Panc1 (cell line): Measurements from ENCODE around the gene CNEP1R1. TPM values are rescaled to one million over a fixed set of nuclear protein-coding genes. Genes with fewer than 3 reads are reported as not detected.

ENCODE experiments used
- ATAC-seq: fragments of 200-7000 bp; cut with Tn5 transposase; 2 replicates; pipeline ENCODE4 v1.9.1; 2020; ENCODE audit warnings: mild to moderate bottlenecking, moderate library complexity
- BruUV-seq: library from RNA; stranded (reverse); fragments of 400-500 nt; replicated peaks from 2 replicates; lab custom pipeline; 2021; lab: Mats Ljungman, UMichigan
- CTCF ChIA-PET: fragments of 300-600 bp; sonication (Branson Sonifier 250); formaldehyde crosslinking; loops from one replicate; lab custom pipeline; 2022; ENCODE audit warnings: antibody characterized with exemption; lab: Charles Lee
- POLR2A ChIA-PET: fragments of 300-600 bp; sonication (Branson Sonifier 250); formaldehyde crosslinking; loops from one replicate; lab custom pipeline; 2022; ENCODE audit warnings: antibody characterized with exemption; lab: Charles Lee
- DNase-seq: peaks from one replicate; pipeline ENCODE4 v3.0.0-alpha.2; 2010; ENCODE audit warnings: low read depth, low spot score
- H3K27ac ChIP-seq: 2 replicates; pipeline ENCODE4 v1.5.1; 2011; ENCODE audit warnings: mild to moderate bottlenecking, low read length, inconsistent platforms
- H3K27me3 ChIP-seq: fragments of 200-500 bp; sonication (Bioruptor generic); 2 replicates; pipeline ENCODE4 v1.6.0; 2014; ENCODE audit warnings: low read length, inconsistent platforms; ENCODE audit not compliant: control insufficient read depth, insufficient read depth
- H3K36me3 ChIP-seq: fragments of 200-500 bp; sonication (Bioruptor generic); 2 replicates; pipeline ENCODE4 v1.5.1; 2014; ENCODE audit warnings: inconsistent platforms, mild to moderate bottlenecking, low read length, moderate library complexity; ENCODE audit not compliant: control insufficient read depth, insufficient read depth
- H3K4me1 ChIP-seq: 2 replicates; pipeline ENCODE4 v1.5.1; 2011; ENCODE audit warnings: inconsistent platforms, mild to moderate bottlenecking, low read length, moderate library complexity; ENCODE audit not compliant: control insufficient read depth, insufficient read depth
- H3K4me3 ChIP-seq, 2 experiments: 2 replicates each; pipeline ENCODE4 v1.5.1; 2011 to 2012; ENCODE audit warnings: low read depth in 2 of 2, low read length in 2 of 2, mild to moderate bottlenecking in 2 of 2, inconsistent platforms in 1 of 2, moderate library complexity in 1 of 2
- H3K9me3 ChIP-seq: fragments of 200-500 bp; sonication (Bioruptor generic); 2 replicates; pipeline ENCODE4 v1.5.1; 2014; ENCODE audit warnings: low read depth, mild to moderate bottlenecking, inconsistent platforms, low read length, moderate library complexity; ENCODE audit not compliant: control insufficient read depth, insufficient read depth
- POLR2AphosphoS5 ChIP-seq: IDR thresholded peaks from 2 replicates; pipeline ENCODE4 v1.6.1; 2012; ENCODE audit warnings: mild to moderate bottlenecking, low read depth, low read length, moderate library complexity
- SIN3A ChIP-seq: IDR thresholded peaks from 2 replicates; pipeline ENCODE4 v1.6.1; 2012; ENCODE audit warnings: low read depth, mild to moderate bottlenecking, low read length, moderate library complexity, borderline replicate concordance; ENCODE audit not compliant: insufficient read depth
- TCF7L2 ChIP-seq: IDR thresholded peaks from 2 replicates; pipeline ENCODE4 v1.6.1; 2011; ENCODE audit warnings: mild to moderate bottlenecking, low read depth, low read length, inconsistent platforms
- in situ Hi-C: cut with HindIII; loops from 2 replicates; pipeline ENCODE4 v1.10.0; 2016; ENCODE audit warnings: low sequenced_read_pairs, low pct_unique_long_range_greater_than_20kb
- intact Hi-C: fragments of 100-400 bp; cut with micrococcal nuclease; formaldehyde crosslinking; loops from one replicate; pipeline ENCODE4 v1.10.0; 2022; ENCODE audit not compliant: unreplicated experiment
- total RNA-seq: library from RNA; stranded (reverse); gene quantifications from one replicate; pipeline ENCODE4 v1.2.1, GENCODE V29; 2021; ENCODE audit not compliant: unreplicated experiment
- TF ChIP-seq, protein P1 (sequence below): fragments of 450-650 bp; IDR thresholded peaks from 2 replicates; pipeline ENCODE4 v1.5.1; 2017; ENCODE audit warnings: mild to moderate bottlenecking
- TF ChIP-seq, protein P2 (sequence below), 2 experiments: IDR thresholded peaks; 2 replicates each; pipeline ENCODE4 v1.6.1; 2011 to 2012; ENCODE audit warnings: low read depth in 2 of 2, control low read depth in 1 of 2, low read length in 1 of 2, mild to moderate bottlenecking in 1 of 2, moderate library complexity in 1 of 2; ENCODE audit not compliant: insufficient read depth in 1 of 2

The CNEP1R1 gene
- total RNA-seq, 1 experiment from 2014 or later = 22.0 TPM

DNA sequence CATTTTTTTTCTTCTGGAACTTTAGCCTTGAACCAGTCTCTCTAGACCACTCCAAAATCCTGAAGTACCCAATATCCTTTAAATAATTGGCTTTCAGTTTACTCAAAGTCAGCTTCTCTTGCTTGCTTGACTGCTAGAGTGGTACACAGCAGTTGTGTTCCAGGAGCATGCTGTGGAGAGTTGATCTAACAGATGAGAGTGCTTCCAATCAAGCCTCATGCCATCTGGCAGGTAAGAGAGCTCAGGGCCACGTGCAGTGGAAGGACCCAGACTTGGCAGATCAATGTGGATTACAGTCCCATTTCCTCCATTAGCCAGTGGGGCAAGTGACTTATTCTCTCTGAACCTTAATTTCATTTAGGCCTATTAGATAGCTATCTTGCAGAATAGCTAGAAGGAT is 15.7 kb downstream of the CNEP1R1 start:
- ATAC-seq (no peak), DNase-seq (no peak)
- Histone ChIP-seq H3K4me1 (no peaks in the 10 kb centered on the region), H3K27ac (no peak overlapping the region), H3K36me3 (no peaks in the 10 kb centered on the region), H3K9me3 (no peaks in the 10 kb centered on the region), H3K4me3 (no peak overlapping the region), H3K27me3 (no peaks in the 10 kb centered on the region)
- in situ Hi-C loops (no loop called here), intact Hi-C loops (no loop called here)
- ChIA-PET POLR2A (no interaction called here), CTCF (no interaction called here)
- TF ChIP-seq, protein P1, sequence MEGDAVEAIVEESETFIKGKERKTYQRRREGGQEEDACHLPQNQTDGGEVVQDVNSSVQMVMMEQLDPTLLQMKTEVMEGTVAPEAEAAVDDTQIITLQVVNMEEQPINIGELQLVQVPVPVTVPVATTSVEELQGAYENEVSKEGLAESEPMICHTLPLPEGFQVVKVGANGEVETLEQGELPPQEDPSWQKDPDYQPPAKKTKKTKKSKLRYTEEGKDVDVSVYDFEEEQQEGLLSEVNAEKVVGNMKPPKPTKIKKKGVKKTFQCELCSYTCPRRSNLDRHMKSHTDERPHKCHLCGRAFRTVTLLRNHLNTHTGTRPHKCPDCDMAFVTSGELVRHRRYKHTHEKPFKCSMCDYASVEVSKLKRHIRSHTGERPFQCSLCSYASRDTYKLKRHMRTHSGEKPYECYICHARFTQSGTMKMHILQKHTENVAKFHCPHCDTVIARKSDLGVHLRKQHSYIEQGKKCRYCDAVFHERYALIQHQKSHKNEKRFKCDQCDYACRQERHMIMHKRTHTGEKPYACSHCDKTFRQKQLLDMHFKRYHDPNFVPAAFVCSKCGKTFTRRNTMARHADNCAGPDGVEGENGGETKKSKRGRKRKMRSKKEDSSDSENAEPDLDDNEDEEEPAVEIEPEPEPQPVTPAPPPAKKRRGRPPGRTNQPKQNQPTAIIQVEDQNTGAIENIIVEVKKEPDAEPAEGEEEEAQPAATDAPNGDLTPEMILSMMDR = no peak
- TF ChIP-seq POLR2AphosphoS5 (no peak), SIN3A (no peak), TCF7L2 (no peak)
- TF ChIP-seq, protein P2, sequence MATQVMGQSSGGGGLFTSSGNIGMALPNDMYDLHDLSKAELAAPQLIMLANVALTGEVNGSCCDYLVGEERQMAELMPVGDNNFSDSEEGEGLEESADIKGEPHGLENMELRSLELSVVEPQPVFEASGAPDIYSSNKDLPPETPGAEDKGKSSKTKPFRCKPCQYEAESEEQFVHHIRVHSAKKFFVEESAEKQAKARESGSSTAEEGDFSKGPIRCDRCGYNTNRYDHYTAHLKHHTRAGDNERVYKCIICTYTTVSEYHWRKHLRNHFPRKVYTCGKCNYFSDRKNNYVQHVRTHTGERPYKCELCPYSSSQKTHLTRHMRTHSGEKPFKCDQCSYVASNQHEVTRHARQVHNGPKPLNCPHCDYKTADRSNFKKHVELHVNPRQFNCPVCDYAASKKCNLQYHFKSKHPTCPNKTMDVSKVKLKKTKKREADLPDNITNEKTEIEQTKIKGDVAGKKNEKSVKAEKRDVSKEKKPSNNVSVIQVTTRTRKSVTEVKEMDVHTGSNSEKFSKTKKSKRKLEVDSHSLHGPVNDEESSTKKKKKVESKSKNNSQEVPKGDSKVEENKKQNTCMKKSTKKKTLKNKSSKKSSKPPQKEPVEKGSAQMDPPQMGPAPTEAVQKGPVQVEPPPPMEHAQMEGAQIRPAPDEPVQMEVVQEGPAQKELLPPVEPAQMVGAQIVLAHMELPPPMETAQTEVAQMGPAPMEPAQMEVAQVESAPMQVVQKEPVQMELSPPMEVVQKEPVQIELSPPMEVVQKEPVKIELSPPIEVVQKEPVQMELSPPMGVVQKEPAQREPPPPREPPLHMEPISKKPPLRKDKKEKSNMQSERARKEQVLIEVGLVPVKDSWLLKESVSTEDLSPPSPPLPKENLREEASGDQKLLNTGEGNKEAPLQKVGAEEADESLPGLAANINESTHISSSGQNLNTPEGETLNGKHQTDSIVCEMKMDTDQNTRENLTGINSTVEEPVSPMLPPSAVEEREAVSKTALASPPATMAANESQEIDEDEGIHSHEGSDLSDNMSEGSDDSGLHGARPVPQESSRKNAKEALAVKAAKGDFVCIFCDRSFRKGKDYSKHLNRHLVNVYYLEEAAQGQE (IDR thresholded peaks at IDR 0.05; ENCODE audit: insufficient read depth in 1 of 2, low read depth in 2 of 2, low read length in 1 of 2) = no peak
- BruUV-seq = no TSS peak

DNA sequence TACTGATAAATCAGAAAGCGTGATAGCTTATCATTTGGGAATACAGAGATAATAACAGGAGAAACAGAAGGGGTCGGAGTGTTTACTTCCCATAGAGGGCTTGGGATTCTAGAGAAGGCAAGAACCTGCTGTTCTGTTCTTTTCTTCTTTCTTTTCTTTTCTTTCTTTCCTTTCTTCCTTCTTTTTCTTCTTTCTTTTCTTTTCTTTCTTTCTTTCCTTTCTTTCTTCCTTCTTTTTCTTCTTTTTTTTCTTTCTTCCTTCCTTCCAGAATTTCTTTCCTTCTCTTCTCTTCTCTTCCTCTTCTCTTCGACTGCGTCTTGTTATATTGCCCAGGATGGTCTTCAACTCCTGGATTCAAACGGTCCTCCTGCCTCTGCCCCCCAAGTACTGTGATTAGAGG is 18.3 kb downstream of the CNEP1R1 start:
- POLR2A ChIA-PET = no interaction called here
- Histone ChIP-seq H3K27me3 (no peaks in the 10 kb centered on the region), H3K9me3 (no peaks in the 10 kb centered on the region), H3K4me1 (no peaks in the 10 kb centered on the region), H3K27ac (no peak overlapping the region), H3K36me3 (no peaks in the 10 kb centered on the region), H3K4me3 (no peak overlapping the region)
- in situ Hi-C loops (no loop called here), intact Hi-C loops (no loop called here)
- ATAC-seq (no peak), DNase-seq (no peak)
- TF ChIP-seq, protein P2 (IDR thresholded peaks at IDR 0.05; ENCODE audit: insufficient read depth in 1 of 2, low read depth in 2 of 2, low read length in 1 of 2) = no peak
- TF ChIP-seq, protein P1 = no peak
- TF ChIP-seq SIN3A (no peak), POLR2AphosphoS5 (no peak), TCF7L2 (no peak)
- CTCF ChIA-PET = no interaction called here
- BruUV-seq = no TSS peak
